Thyroid gland (tissue), 4 donors: ENCODE measurements around the gene BECN2. TPM values are rescaled to one million over a fixed set of nuclear protein-coding genes. Genes with fewer than 3 reads are reported as not detected.

Experiments used
- DNase-seq, 2 donors: peaks; one replicate each; pipeline ENCODE4 v3.0.0-alpha.2; 2019
- H3K27ac ChIP-seq, 3 donors: fragments of 200-600 bp; sonication (generic); 1 replicate in 2 of 3; 2 replicates in 1 of 3; pipeline ENCODE4 v1.5.1; 2016 to 2019; ENCODE audit warnings: mild to moderate bottlenecking in 1 of 3, moderate library complexity in 1 of 3
- H3K27me3 ChIP-seq: fragments of 200-600 bp; sonication (generic); one replicate; pipeline ENCODE4 v1.5.1; 2019
- H3K36me3 ChIP-seq, 2 donors: fragments of 200-600 bp; sonication (generic); one replicate each; pipeline ENCODE4 v1.5.1; 2016 to 2019
- H3K4me1 ChIP-seq, 2 donors: fragments of 200-600 bp; sonication (generic); one replicate each; pipeline ENCODE4 v1.5.1; 2017 to 2019
- H3K4me3 ChIP-seq, 3 donors: fragments of 200-600 bp; sonication (generic); replicated peaks in 1 of 3; 1 replicate in 2 of 3; 2 replicates in 1 of 3; pipeline ENCODE4 v1.5.1; 2016; ENCODE audit warnings: mild to moderate bottlenecking in 1 of 3
- H3K9me3 ChIP-seq: fragments of 200-600 bp; sonication (generic); one replicate; pipeline ENCODE4 v1.5.1; 2017
- CTCF ChIP-seq, 6 experiments: fragments of 200-600 bp in 3 of 6; fragments of 450-650 bp in 3 of 6; sonication (generic) in 3 of 6; IDR thresholded peaks; one replicate each; pipeline ENCODE4 v1.5.1; 2016 to 2019; ENCODE audit warnings: antibody characterized with exemption in 6 of 6, mild to moderate bottlenecking in 2 of 6, inconsistent platforms in 1 of 6, moderate library complexity in 1 of 6
- POLR2A ChIP-seq, 2 donors: fragments of 450-650 bp; IDR thresholded peaks; one replicate each; pipeline ENCODE4 v1.6.1; 2017; ENCODE audit warnings: antibody characterized with exemption in 2 of 2, mild to moderate bottlenecking in 2 of 2, moderate library complexity in 1 of 2
- WGBS, 2 donors: methylation state at CpG; one replicate each; pipeline ENCODE4 v1.1.5; 2017; 5-methylcytosine and 5-hydroxymethylcytosine counted together
- intact Hi-C: fragments of 100-400 bp; cut with DNase I; formaldehyde crosslinking; loops from one replicate; pipeline ENCODE4 v1.15.1; 2023
- total RNA-seq, 4 donors: library from RNA; depleted of rRNA; stranded (reverse); fragments of >200 nt; gene quantifications; one replicate each; pipeline ENCODE4 v1.2.3, GENCODE V29; 2016

Gene BECN2
- total RNA-seq, 4 donors from 2014 or later: not detected

GRCh38 chr1:241999026-241999425, 41.5 kb downstream of the BECN2 start, which contains the start of gene MAP1LC3C:
TSS of gene MAP1LC3C (minus strand) at chr1:241999098. CDS start at chr1:241999008, 90 bp downstream.
- Histone ChIP-seq H3K9me3 (no peaks in the 10 kb centered on the region), H3K4me3 (no peak within 1 kb of the TSS), H3K4me1 (peaks cover 12 to 14% of the 10 kb centered on the region in 2 donors), H3K27ac (peak within 1 kb of the TSS; percentile 3 to 43 (median 11)), H3K36me3 (no peaks in the 10 kb centered on the region), H3K27me3 (no peaks in the 10 kb centered on the region)
- intact Hi-C loops: no loop called here
- WGBS, 2 donors: 27 to 28% methylated on average over 4 of the region's 4 CpGs
- no peak for TF ChIP-seq POLR2A (IDR thresholded peaks at IDR 0.05)
- TF ChIP-seq CTCF (IDR thresholded peaks at IDR 0.05): no peak
- DNase-seq: peak; percentile 66 to 69

- DNase-seq: no peak
- intact Hi-C loops: no loop called here
- TF ChIP-seq POLR2A (IDR thresholded peaks at IDR 0.05) (no peak), CTCF (IDR thresholded peaks at IDR 0.05) (no peak)
- no peak overlapping the region for H3K4me3 ChIP-seq
- no peak overlapping the region for H3K27ac ChIP-seq
- WGBS, 2 donors: 89 to 94% methylated on average over 7 of the region's 7 CpGs
- no peaks in the 10 kb centered on the region for H3K36me3 ChIP-seq
- no peaks in the 10 kb centered on the region for H3K27me3 ChIP-seq
- no peaks in the 10 kb centered on the region for H3K9me3 ChIP-seq
- H3K4me1 ChIP-seq: peaks cover 12 to 14% of the 10 kb centered on the region in 2 donors
Measured at GRCh38 chr1:242000434-242000833, 42.9 kb downstream of the BECN2 start.

GRCh38 chr1:242002072-242002471, 44.5 kb downstream of the BECN2 start:
- Histone ChIP-seq H3K9me3 (no peaks in the 10 kb centered on the region), H3K36me3 (no peaks in the 10 kb centered on the region), H3K4me1 (peaks cover 12 to 14% of the 10 kb centered on the region in 2 donors), H3K27ac (no peak overlapping the region), H3K4me3 (no peak overlapping the region), H3K27me3 (no peaks in the 10 kb centered on the region)
- no peak for DNase-seq
- intact Hi-C loops: no loop called here
- WGBS, 2 donors: 71 to 82% methylated on average over 5 of the region's 5 CpGs
- TF ChIP-seq CTCF (IDR thresholded peaks at IDR 0.05) (no peak), POLR2A (IDR thresholded peaks at IDR 0.05) (no peak)

GRCh38 chr1:242002510-242002909, 44.9 kb downstream of the BECN2 start:
- DNase-seq: no peak
- H3K36me3 ChIP-seq: no peaks in the 10 kb centered on the region
- 83% methylated on average over 4 of the region's 4 CpGs for WGBS, 2 donors
- no peak for TF ChIP-seq POLR2A (IDR thresholded peaks at IDR 0.05)
- TF ChIP-seq CTCF (IDR thresholded peaks at IDR 0.05): no peak
- intact Hi-C loops: no loop called here
- no peak overlapping the region for H3K27ac ChIP-seq
- H3K4me3 ChIP-seq: no peak overlapping the region
- no peaks in the 10 kb centered on the region for H3K27me3 ChIP-seq
- H3K9me3 ChIP-seq: no peaks in the 10 kb centered on the region
- peaks cover 12 to 14% of the 10 kb centered on the region in 2 donors for H3K4me1 ChIP-seq

GRCh38 chr1:242004751-242005495, 47.4 kb downstream of the BECN2 start:
- Histone ChIP-seq H3K36me3 (no peaks in the 10 kb centered on the region), H3K9me3 (no peaks in the 10 kb centered on the region), H3K27ac (no peak overlapping the region), H3K27me3 (no peaks in the 10 kb centered on the region), H3K4me3 (no peak overlapping the region), H3K4me1 (no peaks in the 10 kb centered on the region)
- WGBS, 2 donors: 96% methylated on average over 5 of the region's 5 CpGs
- intact Hi-C loops: no loop called here
- no peak for DNase-seq
- TF ChIP-seq CTCF (IDR thresholded peaks at IDR 0.05) (no peak), POLR2A (IDR thresholded peaks at IDR 0.05) (no peak)
